Vagina (tissue), 2 donors: ENCODE data around the gene ANKS1A. TPM values are rescaled to one million over a fixed set of nuclear protein-coding genes. Genes with fewer than 3 reads are reported as not detected.

Source experiments
- DNase-seq, 2 donors: peaks; one replicate each; pipeline ENCODE4 v3.0.0-alpha.2; 2017; ENCODE audit errors: extremely low spot score in 2 of 2
- H3K27ac ChIP-seq: fragments of 200-600 bp; sonication (generic); one replicate; pipeline ENCODE4 v1.5.1; 2019
- H3K27me3 ChIP-seq: fragments of 200-600 bp; sonication (generic); one replicate; pipeline ENCODE4 v1.5.1; 2019
- H3K36me3 ChIP-seq, 2 donors: fragments of 200-600 bp; sonication (generic); one replicate each; pipeline ENCODE4 v1.5.1; 2017 to 2019
- H3K4me1 ChIP-seq: fragments of 200-600 bp; sonication (generic); one replicate; pipeline ENCODE4 v1.5.1; 2019
- H3K4me3 ChIP-seq, 2 donors: fragments of 200-600 bp; sonication (generic); 1 replicate in 1 of 2; 2 replicates in 1 of 2; pipeline ENCODE4 v1.5.1; 2016 to 2019
- H3K9me3 ChIP-seq: fragments of 200-600 bp; sonication (generic); one replicate; pipeline ENCODE4 v1.5.1; 2019
- POLR2A ChIP-seq, 2 donors: fragments of 450-650 bp; IDR thresholded peaks; one replicate each; pipeline ENCODE4 v1.6.1; 2017; ENCODE audit warnings: antibody characterized with exemption in 2 of 2, mild to moderate bottlenecking in 2 of 2, moderate library complexity in 2 of 2
- POLR2AphosphoS5 ChIP-seq, 2 donors: sonication (generic); formaldehyde crosslinking; IDR thresholded peaks; one replicate each; pipeline ENCODE4 v1.9.0; 2017; ENCODE audit warnings: antibody characterized with exemption in 2 of 2, mild to moderate bottlenecking in 2 of 2, low read depth in 1 of 2; ENCODE audit not compliant: insufficient read depth in 1 of 2
- intact Hi-C: fragments of 100-400 bp; cut with DNase I; formaldehyde crosslinking; loops from one replicate; pipeline ENCODE4 v1.15.1; 2023
- total RNA-seq: library from RNA; depleted of rRNA; stranded (reverse); fragments of >200 nt; gene quantifications from one replicate; pipeline ENCODE4 v1.2.3, GENCODE V29; 2016
- TF ChIP-seq, protein P1 (sequence below), 3 experiments: fragments of 450-650 bp in 2 of 3; fragments of 200-600 bp in 1 of 3; sonication (generic) in 1 of 3; IDR thresholded peaks; one replicate each; pipeline ENCODE4 v1.5.1; 2017 to 2019; ENCODE audit warnings: antibody characterized with exemption in 3 of 3, mild to moderate bottlenecking in 2 of 3, moderate library complexity in 2 of 3

The ANKS1A gene
- total RNA-seq, 1 donor from 2014 or later = 24.3 TPM

DNA sequence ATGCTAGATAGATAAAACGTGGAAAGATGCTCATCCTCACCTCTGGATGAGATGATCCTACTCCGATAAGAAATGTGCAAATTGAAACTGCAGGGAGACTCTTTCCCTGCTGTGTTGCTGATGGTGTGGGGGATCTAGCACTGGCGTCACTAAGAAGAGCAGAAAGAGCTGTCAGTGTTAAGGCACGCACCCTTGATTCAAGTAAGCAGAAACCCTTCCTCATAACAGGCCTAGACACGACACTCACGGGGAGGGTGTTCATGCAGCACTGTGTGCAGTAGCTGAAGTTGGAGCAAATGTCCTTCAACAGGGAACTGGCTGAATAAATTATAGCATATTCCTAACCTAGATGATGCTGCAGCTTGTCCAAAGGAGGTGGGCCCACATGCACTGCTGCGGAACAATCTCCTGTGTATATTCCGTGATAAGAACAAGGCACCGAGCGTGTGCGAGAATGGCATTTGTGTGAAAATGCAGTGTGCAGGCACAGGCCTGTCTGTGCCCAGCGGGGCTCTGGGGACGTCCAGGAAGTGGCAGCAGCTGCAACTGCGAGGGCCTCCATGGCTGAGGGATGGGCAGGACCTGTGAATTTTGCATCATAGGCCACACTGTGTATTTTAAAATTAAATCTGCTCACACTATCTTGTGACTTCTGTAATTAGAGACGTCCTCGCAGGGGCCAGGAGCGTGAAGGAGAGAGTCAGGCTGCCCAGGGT, 188.1 kb downstream of the ANKS1A start:
- Histone ChIP-seq H3K27me3 (no peaks in the 10 kb centered on the region), H3K4me1 (peaks cover 10% of the 10 kb centered on the region), H3K27ac (no peak overlapping the region), H3K9me3 (no peaks in the 10 kb centered on the region), H3K4me3 (no peak overlapping the region), H3K36me3 (peaks cover 0 to 37% of the 10 kb centered on the region in 2 donors)
- DNase-seq = no peak
- TF ChIP-seq POLR2AphosphoS5 (IDR thresholded peaks at IDR 0.05; ENCODE audit: insufficient read depth in 1 of 2, low read depth in 1 of 2) = no peak
- no peak for TF ChIP-seq POLR2A (IDR thresholded peaks at IDR 0.05)
- TF ChIP-seq, protein P1, sequence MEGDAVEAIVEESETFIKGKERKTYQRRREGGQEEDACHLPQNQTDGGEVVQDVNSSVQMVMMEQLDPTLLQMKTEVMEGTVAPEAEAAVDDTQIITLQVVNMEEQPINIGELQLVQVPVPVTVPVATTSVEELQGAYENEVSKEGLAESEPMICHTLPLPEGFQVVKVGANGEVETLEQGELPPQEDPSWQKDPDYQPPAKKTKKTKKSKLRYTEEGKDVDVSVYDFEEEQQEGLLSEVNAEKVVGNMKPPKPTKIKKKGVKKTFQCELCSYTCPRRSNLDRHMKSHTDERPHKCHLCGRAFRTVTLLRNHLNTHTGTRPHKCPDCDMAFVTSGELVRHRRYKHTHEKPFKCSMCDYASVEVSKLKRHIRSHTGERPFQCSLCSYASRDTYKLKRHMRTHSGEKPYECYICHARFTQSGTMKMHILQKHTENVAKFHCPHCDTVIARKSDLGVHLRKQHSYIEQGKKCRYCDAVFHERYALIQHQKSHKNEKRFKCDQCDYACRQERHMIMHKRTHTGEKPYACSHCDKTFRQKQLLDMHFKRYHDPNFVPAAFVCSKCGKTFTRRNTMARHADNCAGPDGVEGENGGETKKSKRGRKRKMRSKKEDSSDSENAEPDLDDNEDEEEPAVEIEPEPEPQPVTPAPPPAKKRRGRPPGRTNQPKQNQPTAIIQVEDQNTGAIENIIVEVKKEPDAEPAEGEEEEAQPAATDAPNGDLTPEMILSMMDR (IDR thresholded peaks at IDR 0.05) = no peak
- intact Hi-C loops = no loop called here

DNA sequence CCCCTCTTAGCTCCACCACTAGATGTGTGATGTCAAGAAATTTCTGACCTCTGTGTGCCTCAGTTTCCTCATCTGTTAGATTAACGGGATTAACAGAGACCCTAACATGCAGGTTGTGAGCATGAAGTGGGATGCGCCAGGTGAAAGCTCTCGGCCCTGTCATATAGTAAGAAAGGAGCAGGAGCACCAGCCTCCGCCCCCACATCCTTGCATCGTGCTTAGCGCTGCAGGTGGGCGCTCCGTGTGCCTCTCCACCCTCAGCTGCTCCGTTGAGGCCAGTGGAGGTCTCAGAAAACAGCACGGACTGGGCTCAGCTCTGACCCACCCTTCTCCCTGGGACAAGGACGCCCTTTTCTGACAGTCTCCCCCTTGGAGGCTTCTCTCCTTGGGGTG, 188.7 kb downstream of the ANKS1A start:
- TF ChIP-seq POLR2AphosphoS5 (IDR thresholded peaks at IDR 0.05; ENCODE audit: insufficient read depth in 1 of 2, low read depth in 1 of 2) = no peak
- TF ChIP-seq, protein P1 (IDR thresholded peaks at IDR 0.05) = no peak
- TF ChIP-seq POLR2A (IDR thresholded peaks at IDR 0.05) = no peak
- Histone ChIP-seq H3K9me3 (no peaks in the 10 kb centered on the region), H3K27me3 (no peaks in the 10 kb centered on the region), H3K36me3 (peaks cover 0 to 42% of the 10 kb centered on the region in 2 donors), H3K4me3 (no peak overlapping the region), H3K4me1 (peaks cover 10% of the 10 kb centered on the region), H3K27ac (no peak overlapping the region)
- intact Hi-C loops = no loop called here
- DNase-seq = no peak

DNA sequence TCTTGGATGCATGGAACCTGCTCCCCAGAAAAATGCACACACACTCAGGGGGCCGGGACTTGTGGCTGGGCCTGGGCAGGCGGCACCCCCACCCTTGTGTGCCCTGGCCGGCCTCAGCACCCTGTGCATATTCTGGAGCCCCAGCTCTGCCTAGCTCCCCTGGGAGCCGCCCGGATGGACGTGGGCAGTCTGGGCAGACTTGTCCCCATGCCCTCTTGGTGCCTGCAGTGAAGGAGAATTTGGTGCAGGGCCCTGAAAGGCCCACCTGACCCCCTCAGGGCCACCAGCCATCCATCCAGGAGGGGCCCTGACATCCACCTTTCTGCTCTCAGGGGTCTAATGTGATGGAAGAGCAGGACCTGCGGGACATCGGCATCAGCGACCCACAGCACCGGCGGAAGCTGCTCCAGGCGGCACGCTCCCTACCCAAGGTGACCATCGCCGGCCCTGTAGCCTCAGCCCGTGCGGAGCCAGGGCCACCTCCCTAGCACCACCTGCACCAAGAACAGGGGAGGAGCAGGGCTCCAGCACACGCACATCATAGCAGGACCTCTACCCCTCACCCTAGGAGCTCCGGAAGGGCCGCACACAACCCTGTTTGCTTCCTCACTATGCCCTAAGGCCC, 189.3 kb downstream of the ANKS1A start:
- peaks cover 0 to 45% of the 10 kb centered on the region in 2 donors for H3K36me3 ChIP-seq
- H3K27ac ChIP-seq = no peak overlapping the region
- H3K27me3 ChIP-seq = no peaks in the 10 kb centered on the region
- TF ChIP-seq, protein P1 (IDR thresholded peaks at IDR 0.05) = no peak
- TF ChIP-seq POLR2A (IDR thresholded peaks at IDR 0.05) (no peak), POLR2AphosphoS5 (IDR thresholded peaks at IDR 0.05; ENCODE audit: insufficient read depth in 1 of 2, low read depth in 1 of 2) (no peak)
- H3K4me3 ChIP-seq = no peak overlapping the region
- H3K9me3 ChIP-seq = no peaks in the 10 kb centered on the region
- intact Hi-C loops = no loop called here
- H3K4me1 ChIP-seq = peaks cover 10% of the 10 kb centered on the region
- DNase-seq = no peak

DNA sequence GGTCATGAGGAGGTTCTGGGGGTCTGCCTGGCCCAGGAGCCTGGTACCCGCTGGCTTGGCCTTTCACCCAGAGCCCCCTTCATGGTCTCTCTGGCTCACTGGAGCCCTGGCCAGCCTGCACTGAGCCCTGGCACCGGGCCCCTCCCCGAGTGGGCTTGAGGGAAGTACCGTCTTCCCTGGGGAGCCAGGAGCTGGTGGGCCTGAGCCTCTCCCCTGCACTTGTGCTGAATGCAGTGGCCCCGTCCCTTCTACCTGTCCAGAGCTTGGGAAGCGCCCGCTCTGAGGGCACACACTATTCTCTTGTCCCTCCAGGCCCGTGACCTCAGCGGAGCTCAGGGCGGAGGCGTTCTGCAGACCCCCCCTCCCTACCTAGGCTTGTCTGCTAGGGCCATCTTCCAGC, 189.8 kb downstream of the ANKS1A start:
- H3K27ac ChIP-seq = no peak overlapping the region
- intact Hi-C loops = no loop called here
- H3K27me3 ChIP-seq = no peaks in the 10 kb centered on the region

More for the DNA sequence above, 189.8 kb downstream of the ANKS1A start:
- TF ChIP-seq POLR2AphosphoS5 (IDR thresholded peaks at IDR 0.05; ENCODE audit: insufficient read depth in 1 of 2, low read depth in 1 of 2) (no peak), POLR2A (IDR thresholded peaks at IDR 0.05) (no peak)
- TF ChIP-seq, protein P1 (IDR thresholded peaks at IDR 0.05) = no peak
- H3K9me3 ChIP-seq = no peaks in the 10 kb centered on the region
- no peak overlapping the region for H3K4me3 ChIP-seq
- no peak for DNase-seq
- peaks cover 2 to 45% of the 10 kb centered on the region in 2 donors for H3K36me3 ChIP-seq
- H3K4me1 ChIP-seq = peaks cover 10% of the 10 kb centered on the region
